ENCODE results near the gene EPHB3.
"Not testable (repeated sequence)": the region's sequence is repeated elsewhere in the genome, so short reads cannot be mapped to it uniquely, and the experiment has no call there.

Gene EPHB3

GRCh38 chr3:184598574-184598927 lies 37.0 kb downstream of the EPHB3 start:
- DNase-seq (ENCODE audit: low read depth in 2 of 2, low spot score in 1 of 2) = no peak

- no peak for DNase-seq (ENCODE audit: low read depth in 2 of 2, low spot score in 1 of 2)
These were observed 37.6 kb downstream of the EPHB3 start for GRCh38 chr3:184599143-184599542.

- DNase-seq (ENCODE audit: low read depth in 2 of 2, low spot score in 1 of 2) = no peak
These were observed 39.2 kb downstream of the EPHB3 start for GRCh38 chr3:184600685-184601377.

GRCh38 chr3:184601576-184602371 lies 40.2 kb downstream of the EPHB3 start:
- DNase-seq (ENCODE audit: low read depth in 2 of 2, low spot score in 1 of 2) = no peak

- no peak for DNase-seq (ENCODE audit: low read depth in 2 of 2, low spot score in 1 of 2)
These were observed 41.0 kb downstream of the EPHB3 start for GRCh38 chr3:184602372-184603150.

GRCh38 chr3:184603151-184604030 lies 41.8 kb downstream of the EPHB3 start:
- DNase-seq (ENCODE audit: low read depth in 2 of 2, low spot score in 1 of 2) = no peak

- DNase-seq (ENCODE audit: low read depth in 2 of 2, low spot score in 1 of 2) = no peak
These were observed 42.5 kb downstream of the EPHB3 start for GRCh38 chr3:184604039-184604601.

- no peak for DNase-seq (ENCODE audit: low read depth in 2 of 2, low spot score in 1 of 2)
These were observed 43.2 kb downstream of the EPHB3 start for GRCh38 chr3:184604615-184605290.

- DNase-seq (ENCODE audit: low read depth in 2 of 2, low spot score in 1 of 2) = no peak
These were observed 46.6 kb downstream of the EPHB3 start for GRCh38 chr3:184608209-184608608.

- no peak for DNase-seq (ENCODE audit: low read depth in 2 of 2, low spot score in 1 of 2)
These were observed 48.1 kb downstream of the EPHB3 start for GRCh38 chr3:184609476-184610244.

GRCh38 chr3:184610245-184610871 lies 48.8 kb downstream of the EPHB3 start:
- DNase-seq (ENCODE audit: low read depth in 2 of 2, low spot score in 1 of 2) = no peak

GRCh38 chr3:184611607-184612281 lies 50.2 kb downstream of the EPHB3 start:
- DNase-seq (ENCODE audit: low read depth in 2 of 2, low spot score in 1 of 2) = no peak

GRCh38 chr3:184615396-184615795 lies 53.8 kb downstream of the EPHB3 start:
- DNase-seq (ENCODE audit: low read depth in 2 of 2, low spot score in 1 of 2) = no peak

GRCh38 chr3:184616436-184616835 lies 54.9 kb downstream of the EPHB3 start:
- no peak for DNase-seq (ENCODE audit: low read depth in 2 of 2, low spot score in 1 of 2)

GRCh38 chr3:184617306-184617705 lies 55.7 kb downstream of the EPHB3 start:
- not testable (repeated sequence) for DNase-seq (ENCODE audit: low read depth in 2 of 2, low spot score in 1 of 2)

GRCh38 chr3:184618811-184619210 lies 57.2 kb downstream of the EPHB3 start:
- DNase-seq (ENCODE audit: low read depth in 2 of 2, low spot score in 1 of 2) = no peak

- DNase-seq (ENCODE audit: low read depth in 2 of 2, low spot score in 1 of 2) = no peak
These were observed 57.8 kb downstream of the EPHB3 start for GRCh38 chr3:184619369-184619768.

- DNase-seq (ENCODE audit: low read depth in 2 of 2, low spot score in 1 of 2) = no peak
These were observed 58.3 kb downstream of the EPHB3 start for GRCh38 chr3:184619787-184620430.
